H1 (cell line): ENCODE measurements around the gene GPRASP3.

Experiments
- ATF3 ChIP-seq: IDR thresholded peaks from 2 replicates; pipeline ENCODE4 v1.6.1; 2011; ENCODE audit warnings: low read depth, mild to moderate bottlenecking, low read length; ENCODE audit not compliant: insufficient read depth
- BACH1 ChIP-seq: IDR thresholded peaks from 2 replicates; pipeline ENCODE4 v1.6.1; 2012; ENCODE audit warnings: low read length, improper control_type of control experiment
- EGR1 ChIP-seq: IDR thresholded peaks from 2 replicates; pipeline ENCODE4 v1.6.1; 2011; ENCODE audit warnings: low read depth, low read length, borderline replicate concordance
- GABPA ChIP-seq: IDR thresholded peaks from 2 replicates; pipeline ENCODE4 v1.6.1; 2011; ENCODE audit warnings: mild to moderate bottlenecking, low read length, moderate library complexity, borderline replicate concordance; ENCODE audit not compliant: insufficient read depth
- MAFK ChIP-seq: IDR thresholded peaks from 2 replicates; pipeline ENCODE4 v1.6.1; 2012; ENCODE audit warnings: low read depth, mild to moderate bottlenecking, improper control_type of control experiment, low read length
- POLR2A ChIP-seq, 2 experiments: IDR thresholded peaks; 1 replicate in 1 of 2; 2 replicates in 1 of 2; pipeline ENCODE4 v1.6.1; 2011; ENCODE audit warnings: low read depth in 2 of 2, low read length in 2 of 2, mild to moderate bottlenecking in 2 of 2; ENCODE audit errors: control extremely low read depth in 1 of 2
- RFX5 ChIP-seq: IDR thresholded peaks from 2 replicates; pipeline ENCODE4 v1.6.1; 2011; ENCODE audit warnings: low read depth, low read length, improper control_type of control experiment, borderline replicate concordance
- ZNF274 ChIP-seq: IDR thresholded peaks from 2 replicates; pipeline ENCODE4 v1.7.0; 2012; ENCODE audit warnings: low read length, borderline replicate concordance; ENCODE audit errors: extremely low read depth
- TF ChIP-seq, protein P1 (sequence below): fragments of 300-600 bp; sonication (generic); IDR thresholded peaks from 2 replicates; pipeline ENCODE4 v1.7.1; 2012; ENCODE audit warnings: low read length, moderate library complexity, mild to moderate bottlenecking, inconsistent platforms; ENCODE audit not compliant: insufficient replicate concordance
- TF ChIP-seq, protein P2 (sequence below), 3 experiments: IDR thresholded peaks; 1 replicate in 2 of 3; 2 replicates in 1 of 3; pipeline versions ENCODE4 v1.5.1 to v1.6.1; 2011; ENCODE audit warnings: low read length in 3 of 3, mild to moderate bottlenecking in 3 of 3, inconsistent platforms in 2 of 3, low read depth in 1 of 3, moderate library complexity in 1 of 3; ENCODE audit not compliant: insufficient read depth in 1 of 3; ENCODE audit errors: control extremely low read depth in 1 of 3

DNA sequence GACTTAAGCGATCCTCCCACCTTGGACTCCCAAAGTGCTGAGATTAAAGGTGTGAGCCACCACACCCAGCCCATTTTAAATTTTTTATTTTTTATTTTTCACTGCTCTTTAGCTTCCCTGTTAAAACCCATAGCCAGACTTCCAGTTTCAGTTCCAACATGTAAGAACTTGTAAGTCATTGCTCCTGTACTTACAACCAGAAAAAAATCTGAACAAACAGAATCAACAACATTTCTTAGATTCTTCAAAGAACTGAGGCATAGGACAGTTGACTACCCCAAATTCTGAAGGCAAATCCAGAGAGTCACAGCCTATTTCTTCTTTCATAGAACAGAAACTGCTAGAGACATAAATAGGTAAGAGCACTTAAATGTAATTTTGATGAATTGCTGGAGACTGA lies 8.1 kb downstream of the GPRASP3 start:
- TF ChIP-seq POLR2A (IDR thresholded peaks at IDR 0.05; ENCODE audit: control extremely low read depth in 1 of 2, low read depth in 2 of 2, low read length in 2 of 2): no peak
- TF ChIP-seq, protein P1, sequence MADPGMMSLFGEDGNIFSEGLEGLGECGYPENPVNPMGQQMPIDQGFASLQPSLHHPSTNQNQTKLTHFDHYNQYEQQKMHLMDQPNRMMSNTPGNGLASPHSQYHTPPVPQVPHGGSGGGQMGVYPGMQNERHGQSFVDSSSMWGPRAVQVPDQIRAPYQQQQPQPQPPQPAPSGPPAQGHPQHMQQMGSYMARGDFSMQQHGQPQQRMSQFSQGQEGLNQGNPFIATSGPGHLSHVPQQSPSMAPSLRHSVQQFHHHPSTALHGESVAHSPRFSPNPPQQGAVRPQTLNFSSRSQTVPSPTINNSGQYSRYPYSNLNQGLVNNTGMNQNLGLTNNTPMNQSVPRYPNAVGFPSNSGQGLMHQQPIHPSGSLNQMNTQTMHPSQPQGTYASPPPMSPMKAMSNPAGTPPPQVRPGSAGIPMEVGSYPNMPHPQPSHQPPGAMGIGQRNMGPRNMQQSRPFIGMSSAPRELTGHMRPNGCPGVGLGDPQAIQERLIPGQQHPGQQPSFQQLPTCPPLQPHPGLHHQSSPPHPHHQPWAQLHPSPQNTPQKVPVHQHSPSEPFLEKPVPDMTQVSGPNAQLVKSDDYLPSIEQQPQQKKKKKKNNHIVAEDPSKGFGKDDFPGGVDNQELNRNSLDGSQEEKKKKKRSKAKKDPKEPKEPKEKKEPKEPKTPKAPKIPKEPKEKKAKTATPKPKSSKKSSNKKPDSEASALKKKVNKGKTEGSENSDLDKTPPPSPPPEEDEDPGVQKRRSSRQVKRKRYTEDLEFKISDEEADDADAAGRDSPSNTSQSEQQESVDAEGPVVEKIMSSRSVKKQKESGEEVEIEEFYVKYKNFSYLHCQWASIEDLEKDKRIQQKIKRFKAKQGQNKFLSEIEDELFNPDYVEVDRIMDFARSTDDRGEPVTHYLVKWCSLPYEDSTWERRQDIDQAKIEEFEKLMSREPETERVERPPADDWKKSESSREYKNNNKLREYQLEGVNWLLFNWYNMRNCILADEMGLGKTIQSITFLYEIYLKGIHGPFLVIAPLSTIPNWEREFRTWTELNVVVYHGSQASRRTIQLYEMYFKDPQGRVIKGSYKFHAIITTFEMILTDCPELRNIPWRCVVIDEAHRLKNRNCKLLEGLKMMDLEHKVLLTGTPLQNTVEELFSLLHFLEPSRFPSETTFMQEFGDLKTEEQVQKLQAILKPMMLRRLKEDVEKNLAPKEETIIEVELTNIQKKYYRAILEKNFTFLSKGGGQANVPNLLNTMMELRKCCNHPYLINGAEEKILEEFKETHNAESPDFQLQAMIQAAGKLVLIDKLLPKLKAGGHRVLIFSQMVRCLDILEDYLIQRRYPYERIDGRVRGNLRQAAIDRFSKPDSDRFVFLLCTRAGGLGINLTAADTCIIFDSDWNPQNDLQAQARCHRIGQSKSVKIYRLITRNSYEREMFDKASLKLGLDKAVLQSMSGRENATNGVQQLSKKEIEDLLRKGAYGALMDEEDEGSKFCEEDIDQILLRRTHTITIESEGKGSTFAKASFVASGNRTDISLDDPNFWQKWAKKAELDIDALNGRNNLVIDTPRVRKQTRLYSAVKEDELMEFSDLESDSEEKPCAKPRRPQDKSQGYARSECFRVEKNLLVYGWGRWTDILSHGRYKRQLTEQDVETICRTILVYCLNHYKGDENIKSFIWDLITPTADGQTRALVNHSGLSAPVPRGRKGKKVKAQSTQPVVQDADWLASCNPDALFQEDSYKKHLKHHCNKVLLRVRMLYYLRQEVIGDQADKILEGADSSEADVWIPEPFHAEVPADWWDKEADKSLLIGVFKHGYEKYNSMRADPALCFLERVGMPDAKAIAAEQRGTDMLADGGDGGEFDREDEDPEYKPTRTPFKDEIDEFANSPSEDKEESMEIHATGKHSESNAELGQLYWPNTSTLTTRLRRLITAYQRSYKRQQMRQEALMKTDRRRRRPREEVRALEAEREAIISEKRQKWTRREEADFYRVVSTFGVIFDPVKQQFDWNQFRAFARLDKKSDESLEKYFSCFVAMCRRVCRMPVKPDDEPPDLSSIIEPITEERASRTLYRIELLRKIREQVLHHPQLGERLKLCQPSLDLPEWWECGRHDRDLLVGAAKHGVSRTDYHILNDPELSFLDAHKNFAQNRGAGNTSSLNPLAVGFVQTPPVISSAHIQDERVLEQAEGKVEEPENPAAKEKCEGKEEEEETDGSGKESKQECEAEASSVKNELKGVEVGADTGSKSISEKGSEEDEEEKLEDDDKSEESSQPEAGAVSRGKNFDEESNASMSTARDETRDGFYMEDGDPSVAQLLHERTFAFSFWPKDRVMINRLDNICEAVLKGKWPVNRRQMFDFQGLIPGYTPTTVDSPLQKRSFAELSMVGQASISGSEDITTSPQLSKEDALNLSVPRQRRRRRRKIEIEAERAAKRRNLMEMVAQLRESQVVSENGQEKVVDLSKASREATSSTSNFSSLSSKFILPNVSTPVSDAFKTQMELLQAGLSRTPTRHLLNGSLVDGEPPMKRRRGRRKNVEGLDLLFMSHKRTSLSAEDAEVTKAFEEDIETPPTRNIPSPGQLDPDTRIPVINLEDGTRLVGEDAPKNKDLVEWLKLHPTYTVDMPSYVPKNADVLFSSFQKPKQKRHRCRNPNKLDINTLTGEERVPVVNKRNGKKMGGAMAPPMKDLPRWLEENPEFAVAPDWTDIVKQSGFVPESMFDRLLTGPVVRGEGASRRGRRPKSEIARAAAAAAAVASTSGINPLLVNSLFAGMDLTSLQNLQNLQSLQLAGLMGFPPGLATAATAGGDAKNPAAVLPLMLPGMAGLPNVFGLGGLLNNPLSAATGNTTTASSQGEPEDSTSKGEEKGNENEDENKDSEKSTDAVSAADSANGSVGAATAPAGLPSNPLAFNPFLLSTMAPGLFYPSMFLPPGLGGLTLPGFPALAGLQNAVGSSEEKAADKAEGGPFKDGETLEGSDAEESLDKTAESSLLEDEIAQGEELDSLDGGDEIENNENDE: no peak
- no peak for TF ChIP-seq ZNF274
- TF ChIP-seq, protein P2, sequence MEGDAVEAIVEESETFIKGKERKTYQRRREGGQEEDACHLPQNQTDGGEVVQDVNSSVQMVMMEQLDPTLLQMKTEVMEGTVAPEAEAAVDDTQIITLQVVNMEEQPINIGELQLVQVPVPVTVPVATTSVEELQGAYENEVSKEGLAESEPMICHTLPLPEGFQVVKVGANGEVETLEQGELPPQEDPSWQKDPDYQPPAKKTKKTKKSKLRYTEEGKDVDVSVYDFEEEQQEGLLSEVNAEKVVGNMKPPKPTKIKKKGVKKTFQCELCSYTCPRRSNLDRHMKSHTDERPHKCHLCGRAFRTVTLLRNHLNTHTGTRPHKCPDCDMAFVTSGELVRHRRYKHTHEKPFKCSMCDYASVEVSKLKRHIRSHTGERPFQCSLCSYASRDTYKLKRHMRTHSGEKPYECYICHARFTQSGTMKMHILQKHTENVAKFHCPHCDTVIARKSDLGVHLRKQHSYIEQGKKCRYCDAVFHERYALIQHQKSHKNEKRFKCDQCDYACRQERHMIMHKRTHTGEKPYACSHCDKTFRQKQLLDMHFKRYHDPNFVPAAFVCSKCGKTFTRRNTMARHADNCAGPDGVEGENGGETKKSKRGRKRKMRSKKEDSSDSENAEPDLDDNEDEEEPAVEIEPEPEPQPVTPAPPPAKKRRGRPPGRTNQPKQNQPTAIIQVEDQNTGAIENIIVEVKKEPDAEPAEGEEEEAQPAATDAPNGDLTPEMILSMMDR (IDR thresholded peaks at IDR 0.05; ENCODE audit: control extremely low read depth in 1 of 3, insufficient read depth in 1 of 3, low read depth in 1 of 3, low read length in 3 of 3): no peak
- no peak for TF ChIP-seq MAFK
- TF ChIP-seq RFX5: no peak
- TF ChIP-seq ATF3: no peak
- TF ChIP-seq EGR1: no peak
- no peak for TF ChIP-seq BACH1
- no peak for TF ChIP-seq GABPA
